Fibroblast of skin of abdomen (primary cell): ENCODE measurements around the gene NT5C3B. TPM values are rescaled to one million over a fixed set of nuclear protein-coding genes. Genes with fewer than 3 reads are reported as not detected.
A peak's percentile ranks its signal among the peaks of the same experiment; 100 is the strongest.
"Not testable (repeated sequence)": the region's sequence is repeated elsewhere in the genome, so short reads cannot be mapped to it uniquely, and the experiment has no call there.

ENCODE experiments used
- DNase-seq: peaks from one replicate; pipeline ENCODE4 v3.0.0-alpha.2; 2013
- polyA plus RNA-seq, 2 experiments: library from polyadenylated mRNA; unstranded; fragments of 120-200 nt; gene quantifications; one replicate each; pipeline ENCODE4 v1.2.1, GENCODE V29; 2013; ENCODE audit not compliant: insufficient read length in 2 of 2

Gene NT5C3B
- 64.4 TPM for polyA plus RNA-seq (2013, experiment 1 of 2; ENCODE audit: insufficient read length)
- 64.6 TPM for polyA plus RNA-seq (2013, experiment 2 of 2; ENCODE audit: insufficient read length)

DNA sequence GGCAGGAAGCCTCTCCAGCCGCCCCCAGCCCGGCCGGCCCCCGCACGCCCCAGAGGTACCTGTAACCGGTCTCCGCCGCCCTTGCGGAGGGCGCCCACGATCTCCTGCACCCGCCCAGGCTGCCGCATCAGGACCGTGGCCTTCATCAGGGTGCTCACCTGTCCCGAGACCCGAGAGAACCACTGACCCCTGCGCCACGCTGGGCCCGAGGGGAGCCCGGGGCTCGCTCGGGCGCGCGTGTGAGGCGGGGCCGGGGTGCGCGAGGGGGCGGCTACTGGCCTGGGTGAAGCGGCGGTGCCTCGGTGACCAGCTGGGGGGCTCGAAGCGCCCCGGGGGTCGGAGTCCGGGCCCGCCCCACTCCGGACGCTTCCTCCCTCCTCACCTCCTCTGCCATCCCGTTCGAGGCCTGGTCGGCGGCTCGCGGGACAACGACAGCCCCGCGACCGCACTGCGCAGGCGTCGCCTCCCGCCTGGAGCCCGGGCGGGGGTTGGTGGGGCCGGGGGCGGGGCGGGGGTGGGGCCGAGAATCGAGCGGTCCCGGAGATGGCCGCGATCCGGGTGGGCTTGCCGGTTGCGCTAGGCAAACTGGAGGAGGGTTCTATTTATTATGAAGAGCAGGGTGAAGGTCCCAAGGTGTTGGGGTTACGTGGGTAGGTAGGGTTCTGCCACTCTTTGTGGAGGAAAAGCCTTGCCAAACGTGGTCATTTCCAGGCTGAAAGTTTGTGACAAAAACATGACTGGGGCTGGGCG is at the start of gene NT5C3B:
NT5C3B (minus strand) TSS at position 433 of the 750 bp plus-strand sequence; CDS start at position 394, 39 bp downstream.
- DNase-seq: peak; percentile 51

DNA sequence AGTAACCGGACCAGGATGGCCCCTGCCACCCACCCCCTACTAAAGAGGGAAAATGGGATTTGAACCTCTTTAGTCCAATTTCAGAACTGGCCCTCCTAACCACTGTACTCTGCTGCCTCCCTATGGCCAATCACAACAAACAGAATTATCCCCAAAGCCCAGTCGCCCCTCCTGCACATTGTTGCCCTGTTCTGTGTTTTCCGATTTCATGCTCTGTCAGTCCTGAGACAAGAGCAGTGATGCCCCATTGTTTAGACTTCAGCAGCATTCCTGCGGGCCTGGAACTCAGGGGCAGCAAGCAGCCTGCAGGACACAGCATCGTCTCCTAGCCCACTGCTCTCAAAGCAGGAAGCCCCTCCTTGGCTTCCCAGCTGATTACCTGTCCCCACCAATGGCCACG is 49.7 kb upstream of the NT5C3B start:
- no peak for DNase-seq

DNA sequence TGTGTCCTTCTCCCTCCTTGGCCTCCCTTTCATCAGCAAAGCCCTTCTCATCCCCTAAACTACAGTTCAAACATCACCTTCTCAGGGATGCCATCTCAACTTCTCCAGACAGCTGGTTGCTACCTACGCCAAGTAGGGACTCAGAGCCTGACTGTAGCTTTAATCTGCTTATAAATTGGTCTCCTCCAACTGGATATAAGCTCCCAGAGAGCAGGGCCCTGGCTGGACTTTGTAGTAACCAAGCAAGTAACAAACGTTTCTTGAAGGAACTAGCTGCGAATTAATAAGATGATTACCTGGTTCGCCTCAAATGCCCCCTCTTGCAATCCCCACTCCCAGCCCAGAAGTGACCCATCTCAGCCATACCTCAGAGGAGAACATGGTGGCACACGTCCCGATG is 46.7 kb upstream of the NT5C3B start:
- no peak for DNase-seq

DNA sequence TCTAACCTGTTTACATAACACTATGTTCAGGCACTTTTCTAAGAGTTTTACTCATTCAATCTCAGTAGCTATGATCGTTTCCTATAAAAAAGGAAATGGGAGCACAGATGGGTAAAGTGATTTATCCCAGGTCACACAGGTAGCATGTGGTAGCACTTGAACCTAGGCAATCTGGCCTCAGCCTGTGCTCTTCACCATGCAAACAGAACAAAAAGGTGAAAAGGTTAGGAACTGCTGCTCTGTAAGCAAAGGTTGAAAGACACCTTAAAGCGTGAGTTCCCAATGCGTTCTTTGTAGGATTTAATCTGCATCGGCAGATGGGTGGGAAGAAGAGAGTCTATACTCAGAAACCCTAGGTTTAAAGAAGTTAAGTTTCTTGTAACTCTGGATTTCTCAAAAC is 44.1 kb upstream of the NT5C3B start:
- DNase-seq: no peak

DNA sequence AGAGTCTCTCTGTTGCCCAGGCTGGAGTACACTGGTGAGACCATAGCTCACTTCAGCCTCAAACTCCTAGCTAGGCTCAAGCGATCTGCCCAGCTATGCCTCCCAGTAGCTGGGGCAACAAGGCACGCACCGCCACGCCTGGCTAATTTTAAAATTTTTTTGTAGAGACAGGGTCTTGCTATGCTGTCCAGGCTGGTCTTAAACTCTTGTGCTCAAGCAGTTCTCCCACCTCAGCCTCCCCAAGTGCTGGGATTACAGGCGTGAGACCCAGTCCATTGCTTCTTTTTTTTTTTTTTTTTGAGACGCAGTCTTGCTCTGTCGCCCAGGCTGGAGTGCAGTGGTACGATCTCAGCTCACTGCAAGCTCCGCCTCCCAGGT is 38.2 kb upstream of the NT5C3B start:
- DNase-seq: not testable (repeated sequence)

DNA sequence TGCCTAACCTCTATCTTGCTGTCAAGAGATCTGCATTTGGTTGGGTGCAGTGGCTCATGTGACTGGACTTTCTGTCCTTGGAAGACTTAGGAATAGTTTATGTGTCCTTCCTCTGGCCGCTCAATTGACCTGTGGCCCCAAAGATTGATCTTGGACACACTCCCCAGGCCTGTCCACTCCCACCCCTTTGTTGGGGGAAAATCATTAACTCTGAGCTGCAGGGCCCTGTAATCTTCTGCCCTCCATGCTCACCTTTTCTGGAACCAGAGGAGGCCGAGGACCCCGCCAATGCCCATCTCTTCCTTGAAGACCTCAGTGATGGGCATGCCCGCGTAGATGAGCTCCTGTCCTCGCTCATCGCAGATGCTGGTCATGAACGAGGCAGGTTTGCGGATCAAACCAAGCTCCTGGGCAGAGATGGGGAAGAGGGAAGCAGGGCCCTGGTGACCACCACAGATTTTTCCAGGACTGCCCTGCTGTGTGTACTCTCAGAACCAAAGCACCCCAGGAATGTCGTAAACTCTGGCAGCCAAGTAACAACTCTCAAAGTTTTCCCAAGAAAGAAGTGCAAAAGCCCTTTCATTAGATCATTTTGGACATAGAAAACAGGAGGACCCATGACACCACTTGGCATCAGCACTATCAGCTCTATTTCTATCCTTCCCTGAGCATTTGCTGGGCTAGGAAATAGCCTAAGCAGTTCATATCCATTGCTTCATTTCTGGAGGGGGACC is 37.7 kb upstream of the NT5C3B start:
- no peak for DNase-seq

DNA sequence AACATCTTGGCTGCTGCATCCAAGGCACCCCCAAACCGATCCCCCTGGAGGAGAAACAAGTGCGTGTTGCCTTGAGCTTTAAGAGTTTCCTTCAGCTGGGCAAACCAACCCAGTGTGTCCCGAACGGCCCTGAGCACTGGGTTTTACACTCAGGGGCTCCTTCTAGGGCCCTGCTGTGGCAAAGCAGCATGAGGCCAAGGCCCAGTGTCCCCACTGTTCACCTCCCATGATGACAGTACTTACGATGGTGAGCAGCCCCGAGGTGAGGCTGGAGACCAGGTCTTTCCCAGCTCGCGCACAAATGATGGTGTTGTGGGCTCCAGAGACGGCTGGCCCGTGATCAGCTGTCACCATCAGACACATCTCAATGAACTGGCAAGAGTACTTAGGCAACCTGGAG is 35.8 kb upstream of the NT5C3B start:
- DNase-seq: no peak

DNA sequence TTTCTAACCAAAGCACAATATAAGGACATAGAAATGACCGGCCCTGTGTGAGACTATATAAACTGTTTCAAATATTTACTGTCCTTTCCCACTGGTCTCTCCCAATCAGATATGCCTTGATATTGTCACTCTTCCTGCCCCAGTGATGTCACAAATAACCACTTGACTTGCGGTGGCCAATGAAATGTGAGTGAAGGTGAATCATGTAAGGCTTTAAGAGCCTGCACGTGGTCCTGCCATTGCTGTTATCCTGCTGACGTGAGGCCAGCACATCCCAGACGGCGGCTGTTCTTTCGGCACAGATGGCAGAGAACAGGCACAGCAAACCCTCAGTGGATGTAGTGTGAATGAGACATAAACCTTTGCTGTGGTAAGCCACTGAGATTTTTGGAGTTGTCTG is 34.6 kb upstream of the NT5C3B start:
- no peak for DNase-seq

- no peak for DNase-seq
Observed at GRCh38 chr17:41870097-41870496, 34.1 kb upstream of the NT5C3B start.

DNA sequence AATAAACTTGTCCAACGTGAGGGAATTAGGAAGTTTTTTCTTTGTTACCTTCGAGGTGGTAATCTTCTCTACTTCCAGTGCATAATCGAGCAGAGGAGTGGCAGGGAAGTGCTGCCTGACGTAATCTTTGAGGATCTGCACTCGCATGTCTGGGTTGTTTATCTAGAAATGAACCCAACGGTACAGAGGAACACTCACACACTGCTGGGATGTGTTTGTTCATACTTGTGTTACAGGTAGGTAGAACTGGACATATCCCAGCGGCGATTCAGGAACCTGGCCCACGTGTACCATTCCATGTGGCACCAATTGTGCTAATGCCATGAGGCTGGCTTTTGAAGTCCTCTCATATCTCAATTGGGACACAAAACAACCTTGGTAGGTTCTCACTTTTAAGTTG is 33.4 kb upstream of the NT5C3B start:
- no peak for DNase-seq

DNA sequence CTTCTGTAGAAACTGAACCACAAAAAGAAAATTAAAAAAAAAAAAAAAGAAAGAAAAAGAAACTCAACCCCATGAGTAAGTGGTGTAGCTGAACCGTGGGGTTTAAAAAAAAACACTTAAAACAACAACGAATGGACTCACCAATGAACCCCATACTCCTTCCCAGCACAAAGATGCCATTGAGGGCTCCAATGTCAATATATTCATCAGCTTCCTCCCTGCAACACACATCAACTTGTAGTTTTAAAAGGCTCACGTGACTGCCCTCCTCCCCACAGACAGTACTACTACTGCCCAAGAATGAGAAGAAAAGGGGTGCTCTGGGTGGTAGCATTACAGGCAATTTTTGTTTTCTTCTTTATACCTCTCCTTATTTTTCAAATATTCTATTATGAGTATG is 32.5 kb upstream of the NT5C3B start:
- DNase-seq: no peak

GRCh38 chr17:41865596-41865893 is 29.5 kb upstream of the NT5C3B start:
- DNase-seq: no peak

DNA sequence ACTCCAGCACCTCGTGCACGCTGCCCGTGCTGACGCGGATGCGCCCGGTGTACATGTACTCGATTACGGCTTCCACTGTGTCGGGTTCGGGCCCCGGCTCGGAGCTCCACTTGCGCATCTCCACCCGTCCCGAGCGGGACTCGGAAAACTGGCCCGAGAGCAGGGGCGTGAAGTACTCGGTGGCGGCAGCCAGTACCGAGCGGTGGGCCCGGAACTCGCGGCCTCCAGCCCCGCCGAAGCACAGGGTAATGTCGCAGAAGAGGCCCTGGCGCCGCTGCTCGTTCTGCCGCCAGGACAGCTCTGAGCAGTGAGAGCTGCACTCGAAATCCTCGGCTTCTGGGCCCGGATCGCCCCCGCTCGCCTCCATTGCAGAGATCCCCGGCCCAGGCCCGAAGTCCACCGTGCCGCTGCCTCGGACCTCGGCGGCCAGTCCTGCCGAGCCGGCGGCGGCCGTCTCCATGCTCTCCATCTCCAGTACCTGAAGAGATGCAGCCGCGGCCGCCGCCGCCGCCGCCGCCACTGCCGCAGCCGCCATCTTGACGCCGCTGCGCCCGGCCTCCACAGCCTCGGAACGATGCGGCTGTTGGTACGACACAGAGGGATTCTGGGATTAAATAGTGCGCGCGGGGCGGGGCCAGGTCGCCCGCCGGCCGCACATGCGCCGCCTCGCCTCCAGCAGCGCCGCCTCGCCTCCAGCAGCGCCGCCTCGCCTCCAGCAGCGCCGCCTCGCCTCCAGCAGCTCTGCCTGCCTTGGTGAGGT is 29.0 kb upstream of the NT5C3B start, which contains the start of gene KLHL11:
KLHL11 (minus strand) TSS at position 588 of the 760 bp plus-strand sequence; CDS start at position 535, 53 bp downstream.
- DNase-seq: peak; percentile 88

GRCh38 chr17:41864498-41864835 is 28.4 kb upstream of the NT5C3B start:
- no peak for DNase-seq

DNA sequence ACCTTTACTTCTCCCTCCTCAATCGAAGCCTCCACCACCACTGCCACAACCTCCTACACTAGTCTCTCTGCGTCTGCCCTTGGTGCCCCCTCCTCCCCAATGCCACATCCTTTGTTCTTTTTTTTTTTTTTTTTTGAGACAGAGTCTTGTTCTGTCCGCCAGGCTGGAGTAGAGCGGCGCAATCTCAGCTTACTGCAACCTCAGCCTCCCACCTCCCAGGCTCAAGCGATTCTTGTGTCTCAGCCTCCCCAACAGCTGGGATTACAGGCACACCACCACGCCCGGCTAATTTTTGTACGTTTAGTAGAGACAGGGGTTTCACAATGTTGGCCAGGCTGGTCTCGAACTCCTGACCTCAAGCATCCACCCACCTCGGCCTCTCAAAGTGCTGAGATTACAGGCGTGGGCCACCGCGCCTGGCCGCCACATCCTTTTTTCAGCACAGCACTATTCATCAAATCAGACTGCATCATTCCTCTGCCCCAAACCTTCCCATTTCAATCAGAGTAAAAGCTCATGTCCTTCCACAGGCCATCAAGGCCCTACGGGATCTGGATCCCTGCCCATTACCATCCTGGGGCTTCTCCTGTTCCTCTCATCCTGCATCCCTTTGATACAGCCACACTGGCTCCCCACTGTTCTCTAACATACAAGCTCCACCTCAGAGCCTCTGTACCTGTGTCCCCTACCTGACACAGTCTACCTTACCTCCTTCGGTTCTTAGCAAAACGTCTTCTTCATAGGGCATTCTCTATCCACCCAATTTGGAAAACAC is 27.2 kb upstream of the NT5C3B start:
- no peak for DNase-seq

GRCh38 chr17:41860254-41860931 is 24.4 kb upstream of the NT5C3B start:
- no peak for DNase-seq

- DNase-seq: not testable (repeated sequence)
Observed at GRCh38 chr17:41851382-41851781, 15.3 kb upstream of the NT5C3B start.

- DNase-seq: no peak
Observed at GRCh38 chr17:41849251-41849990, 13.4 kb upstream of the NT5C3B start.

DNA sequence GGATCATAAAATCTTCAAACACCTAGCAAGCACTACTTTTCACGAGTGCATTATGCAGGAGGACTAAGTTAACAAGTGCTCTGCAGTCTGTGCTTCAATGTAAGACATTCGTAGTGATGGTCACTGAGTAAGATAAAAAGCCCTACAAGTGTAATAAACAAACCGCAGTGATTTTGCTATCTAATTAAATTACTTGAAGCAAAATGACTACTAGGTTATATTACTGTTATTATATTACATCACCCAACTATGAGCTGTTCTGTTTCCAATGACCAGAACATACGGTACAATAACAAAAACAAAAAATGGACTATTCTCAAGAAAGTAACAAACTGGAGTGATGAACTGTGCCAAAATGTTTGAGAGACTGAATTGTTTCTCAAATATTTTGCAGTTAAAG is 12.8 kb upstream of the NT5C3B start:
- DNase-seq: no peak

DNA sequence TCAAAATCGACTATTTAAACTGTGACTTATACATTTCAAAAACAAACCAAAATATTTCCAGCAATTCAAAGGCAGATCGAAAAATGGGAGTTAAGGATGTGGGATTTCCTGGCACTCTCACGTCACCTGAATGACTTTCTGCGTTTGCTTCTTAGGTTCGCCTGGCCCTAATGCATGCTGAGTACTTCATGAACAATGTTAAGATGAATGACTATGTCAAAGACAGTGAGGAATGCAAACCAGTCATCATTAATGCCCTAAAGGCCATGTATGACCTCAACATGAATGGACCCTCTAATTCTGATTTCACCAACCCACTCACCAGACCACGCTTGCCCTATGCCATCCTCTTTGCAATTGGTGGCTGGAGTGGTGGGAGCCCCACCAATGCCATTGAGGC is 8.9 kb upstream of the NT5C3B start:
- DNase-seq: no peak

GRCh38 chr17:41840781-41841180 is 4.7 kb upstream of the NT5C3B start:
- not testable (repeated sequence) for DNase-seq
